H54 (cell line): Measurements from ENCODE around the gene SLC26A9.
A peak's percentile ranks its signal among the peaks of the same experiment; 100 is the strongest.

Experiments used
- DNase-seq: peaks from one replicate; pipeline ENCODE4 v3.0.0; 2011; ENCODE audit warnings: low spot score, mixed read lengths; ENCODE audit not compliant: insufficient read length
- FAIRE-seq: peaks from 3 replicates; lab custom pipeline; 2011; peaks lifted over from hg19 to GRCh38; lab: Jason Lieb, UNC
- POLR2A ChIP-seq: IDR thresholded peaks from 2 replicates; pipeline ENCODE4 v1.6.1; 2011; ENCODE audit warnings: low read depth, mild to moderate bottlenecking, low read length

SLC26A9 gene

DNA sequence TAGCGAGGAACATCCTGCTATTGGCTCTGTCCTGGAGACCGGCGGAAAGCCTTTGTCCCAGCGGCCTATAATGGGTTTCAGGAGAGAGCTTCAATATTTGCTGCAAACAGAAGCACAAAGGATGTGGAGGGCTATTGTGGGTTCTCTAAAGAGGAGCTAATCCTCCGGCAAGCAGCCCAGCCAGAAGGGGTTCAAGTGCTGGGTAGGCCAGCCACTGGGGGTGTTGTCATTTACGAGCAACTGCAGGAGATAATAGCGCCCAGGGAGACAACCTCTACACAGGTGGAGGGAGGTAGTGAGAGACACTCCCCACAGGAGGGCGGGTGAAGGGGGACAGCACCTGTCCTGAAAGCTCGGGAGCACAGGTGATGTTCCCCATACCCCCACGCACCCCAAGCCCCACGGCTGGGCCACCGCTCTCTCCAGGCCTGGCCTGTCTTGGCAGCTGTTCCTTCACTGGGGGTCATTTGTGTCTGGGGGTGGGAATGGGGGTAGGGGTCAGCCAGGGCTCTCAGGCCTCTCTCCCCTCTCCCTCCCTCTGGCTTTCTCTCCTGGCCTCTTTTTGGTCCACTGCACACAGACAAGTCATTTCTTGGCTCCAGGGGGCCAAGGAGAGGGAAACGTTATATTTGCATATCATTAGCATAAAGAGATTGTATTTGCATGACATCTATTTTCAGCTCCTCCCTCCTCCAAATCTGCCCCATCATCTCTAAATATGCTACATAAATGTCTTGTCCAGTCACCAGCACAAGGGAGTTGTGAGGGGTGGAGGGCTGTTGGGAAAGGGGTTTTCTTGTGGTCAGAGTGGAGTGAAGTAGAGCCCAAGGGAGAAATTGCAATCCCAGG lies 22.0 kb upstream of the SLC26A9 start:
- DNase-seq = no peak

DNA sequence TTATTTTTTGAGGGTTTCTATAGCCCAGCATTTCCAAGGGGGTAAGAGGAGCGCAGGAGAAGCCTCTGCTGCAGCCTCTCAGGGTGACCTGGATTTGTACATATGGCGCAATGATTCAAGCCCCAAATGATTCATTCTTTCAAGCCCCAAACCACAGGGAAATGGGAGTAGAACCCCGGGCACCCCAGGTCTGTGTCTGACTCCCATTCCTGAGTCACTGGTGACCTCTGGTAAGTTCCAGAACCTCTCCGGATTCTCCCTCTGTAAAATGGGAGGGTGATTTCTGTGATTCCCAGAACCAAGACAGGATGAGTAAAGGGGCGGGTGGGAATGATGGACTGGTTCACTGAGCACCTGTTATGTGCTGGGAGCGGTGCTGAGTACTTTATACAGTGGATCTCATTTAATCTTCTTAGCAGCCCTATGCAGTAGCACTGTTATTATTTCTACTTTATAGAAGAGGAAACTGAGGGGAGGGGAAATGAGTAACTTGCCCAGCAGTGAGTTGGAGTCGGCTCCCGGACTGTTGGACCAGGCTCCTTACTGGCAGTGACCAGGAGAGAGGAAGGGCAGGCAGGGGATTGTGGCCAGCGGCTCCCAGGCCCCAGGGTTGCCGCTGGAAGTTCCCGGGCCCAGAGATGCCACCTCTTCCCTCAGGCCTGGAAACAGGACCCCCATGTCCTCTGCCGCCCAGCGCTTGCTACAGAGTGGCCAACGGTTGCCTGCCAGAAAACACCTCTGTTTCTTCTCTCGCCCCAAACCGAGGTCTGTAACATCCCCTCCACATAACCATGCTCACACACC lies 20.3 kb upstream of the SLC26A9 start:
- DNase-seq = peak; percentile 87
- no peak for TF ChIP-seq POLR2A
- no peak for FAIRE-seq

More for the DNA sequence above, 22.0 kb upstream of the SLC26A9 start:
- TF ChIP-seq POLR2A = no peak
- no peak for FAIRE-seq

DNA sequence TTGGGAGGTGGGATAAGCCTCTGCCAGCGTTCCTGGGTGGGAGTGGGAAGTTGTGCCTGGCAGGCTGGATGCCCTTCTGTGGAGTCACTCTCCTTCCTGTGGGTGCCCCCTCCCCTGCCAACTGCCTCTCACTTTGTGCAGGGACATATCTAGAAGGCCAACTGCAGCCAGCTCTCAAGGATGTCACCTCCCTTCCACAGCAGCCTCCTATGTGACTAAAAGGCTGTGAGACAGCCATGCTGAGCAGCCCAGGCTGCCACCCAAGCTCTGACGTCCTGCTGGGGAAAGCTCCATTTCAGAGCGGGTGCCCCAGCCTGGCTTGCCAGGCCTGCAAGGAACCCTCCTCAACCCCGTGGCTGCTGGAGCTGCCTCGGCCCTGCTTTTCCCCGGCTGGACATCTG lies 19.6 kb upstream of the SLC26A9 start:
- DNase-seq = no peak
- no peak for TF ChIP-seq POLR2A
- FAIRE-seq = no peak

DNA sequence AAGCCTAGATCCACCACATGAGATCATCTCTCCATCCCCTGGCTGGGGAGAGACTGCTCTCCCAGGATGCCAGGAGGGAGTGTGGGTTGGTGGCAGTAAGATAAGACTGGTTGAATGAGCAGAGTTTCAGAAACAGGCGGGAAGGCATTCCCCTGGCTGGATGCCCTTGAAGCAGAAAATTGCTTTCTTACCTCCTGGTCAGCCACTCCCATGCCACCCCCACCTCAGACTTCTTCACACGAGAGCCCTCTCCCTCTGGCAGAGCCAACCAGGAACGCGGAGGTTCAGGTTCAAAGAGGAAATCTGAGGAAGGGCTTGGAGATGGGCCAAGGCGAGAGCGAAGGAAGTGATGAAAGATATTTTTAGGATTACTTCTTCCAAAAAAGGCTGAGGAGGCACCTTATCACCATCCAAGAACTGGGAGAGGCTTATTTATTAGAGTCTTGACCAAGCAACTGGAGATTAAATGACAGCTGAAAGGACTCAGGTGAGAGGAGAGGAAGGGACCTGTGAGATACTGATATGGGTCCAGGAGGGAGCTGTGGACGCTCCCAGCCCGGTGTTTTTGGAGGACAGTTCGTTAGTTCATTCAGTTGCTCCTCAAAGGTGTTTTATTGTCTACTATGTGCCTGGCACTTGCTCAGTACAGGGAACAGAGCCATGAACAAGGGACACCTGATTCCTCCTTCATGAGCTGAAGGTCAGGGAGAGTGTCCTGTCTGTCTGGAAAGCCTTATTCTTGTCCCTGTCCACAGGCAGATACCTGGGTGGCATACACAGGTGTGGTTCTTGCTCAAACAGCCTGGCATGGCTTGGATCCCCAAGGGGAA lies 18.9 kb upstream of the SLC26A9 start:
- DNase-seq = no peak
- no peak for TF ChIP-seq POLR2A
- FAIRE-seq = no peak

DNA sequence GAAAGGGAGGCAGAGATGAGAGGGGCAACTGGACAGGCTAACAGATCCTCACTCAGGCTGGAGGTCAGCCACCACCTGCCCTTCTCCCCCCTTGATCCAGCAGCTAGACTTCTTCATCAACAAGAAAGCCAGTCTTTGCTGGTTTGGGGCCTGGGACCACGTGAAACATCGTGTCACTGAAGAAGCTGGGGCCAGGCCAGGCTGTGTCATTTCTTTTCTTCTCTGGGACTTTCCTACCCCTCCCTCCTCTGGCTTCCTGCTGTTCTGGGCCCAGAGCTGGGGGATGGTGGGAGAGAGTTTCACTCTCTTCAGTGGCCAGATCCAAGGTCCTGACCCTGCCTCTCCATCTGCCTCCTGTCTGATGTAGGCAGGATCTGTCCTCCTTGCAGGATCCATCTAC lies 18.1 kb upstream of the SLC26A9 start:
- DNase-seq (no peak), FAIRE-seq (no peak)
- no peak for TF ChIP-seq POLR2A

DNA sequence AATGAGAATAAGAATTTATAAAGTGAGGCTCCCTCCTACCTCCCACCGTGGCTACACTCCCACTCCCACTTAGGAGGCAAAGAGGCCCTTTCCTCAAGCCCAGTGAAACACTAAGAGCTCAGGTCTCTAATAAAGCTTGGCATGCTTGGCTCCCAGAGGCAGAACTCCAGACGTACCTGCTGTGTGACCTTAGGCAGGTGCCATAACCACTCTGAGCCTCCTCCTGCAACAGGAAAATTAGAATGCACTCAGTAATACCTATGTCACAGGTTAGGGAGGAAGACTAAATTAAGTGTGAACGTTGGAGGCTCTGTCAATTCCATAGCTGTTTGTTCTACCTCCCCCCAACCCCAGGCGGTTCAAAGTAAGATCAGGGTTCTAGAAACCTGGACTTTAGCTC lies 16.5 kb upstream of the SLC26A9 start:
- FAIRE-seq (no peak), DNase-seq (no peak)
- no peak for TF ChIP-seq POLR2A

DNA sequence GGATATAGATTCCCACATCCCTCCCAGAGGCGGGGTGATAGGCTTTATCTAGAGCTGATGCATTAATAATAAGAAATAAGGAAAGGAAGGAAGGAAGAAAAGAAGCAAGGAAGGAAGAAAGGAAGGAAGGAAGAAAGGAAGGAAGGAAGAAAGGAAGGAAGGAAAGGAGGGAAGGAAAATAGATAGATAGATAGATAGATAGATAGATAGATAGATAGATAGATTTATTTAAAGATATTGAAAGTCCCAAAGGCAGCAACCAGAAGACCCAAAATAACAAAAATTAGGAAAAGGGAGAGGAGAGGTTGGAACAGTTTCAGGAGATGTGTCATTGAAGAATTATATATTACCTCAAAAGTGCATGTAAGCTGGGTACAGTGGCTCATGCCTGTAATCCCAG lies 12.2 kb upstream of the SLC26A9 start:
- no peak for DNase-seq
- TF ChIP-seq POLR2A = no peak
- FAIRE-seq = no peak

DNA sequence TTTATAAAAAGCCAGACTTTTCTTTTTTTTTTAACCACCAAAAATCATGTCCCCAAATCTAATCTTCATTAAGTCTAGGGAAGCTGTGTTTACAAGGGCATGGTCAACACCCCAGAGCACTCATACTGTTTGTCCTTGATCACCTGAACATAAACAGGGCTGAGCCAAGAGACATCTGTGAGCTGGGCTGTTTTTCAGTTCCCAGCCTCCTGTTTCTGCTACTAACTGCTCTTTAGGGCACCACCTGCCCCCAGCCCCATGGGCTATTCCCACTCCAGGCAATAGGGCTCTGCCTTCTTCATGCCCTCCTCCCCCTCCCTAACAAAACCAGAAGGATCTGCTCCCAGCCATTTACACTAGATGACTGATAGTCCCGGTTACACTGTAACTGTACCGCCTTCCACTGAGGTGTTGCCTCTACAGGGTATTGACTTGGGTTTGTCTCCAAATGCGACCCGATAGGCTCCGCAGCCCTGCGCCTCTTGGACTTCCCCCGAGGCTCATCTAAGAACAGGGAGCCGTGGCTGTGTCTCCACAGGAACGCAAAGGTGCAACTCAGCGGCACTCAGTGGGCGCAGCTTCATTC lies 11.7 kb upstream of the SLC26A9 start:
- DNase-seq = no peak
- TF ChIP-seq POLR2A = no peak
- no peak for FAIRE-seq

DNA sequence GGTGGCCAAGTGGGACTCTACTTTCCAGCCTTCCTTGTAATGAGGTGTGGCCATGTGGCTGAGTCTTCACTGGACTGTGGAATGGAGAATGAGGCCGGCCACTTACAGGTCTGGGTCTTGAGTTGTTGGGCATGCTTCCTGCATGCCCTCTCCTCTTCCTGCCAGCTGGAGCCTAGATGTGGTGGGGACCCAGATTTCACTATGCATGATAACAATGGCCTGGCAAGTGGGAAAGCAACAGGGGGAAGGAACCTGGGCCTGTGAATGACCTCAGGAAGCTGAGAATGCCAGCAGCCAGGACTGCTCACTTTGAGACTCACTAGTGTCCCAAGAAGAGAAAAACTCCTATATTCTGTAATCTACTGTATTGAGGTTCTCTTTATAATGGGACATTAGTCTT lies 8.5 kb upstream of the SLC26A9 start:
- FAIRE-seq = no peak
- DNase-seq = no peak

DNA sequence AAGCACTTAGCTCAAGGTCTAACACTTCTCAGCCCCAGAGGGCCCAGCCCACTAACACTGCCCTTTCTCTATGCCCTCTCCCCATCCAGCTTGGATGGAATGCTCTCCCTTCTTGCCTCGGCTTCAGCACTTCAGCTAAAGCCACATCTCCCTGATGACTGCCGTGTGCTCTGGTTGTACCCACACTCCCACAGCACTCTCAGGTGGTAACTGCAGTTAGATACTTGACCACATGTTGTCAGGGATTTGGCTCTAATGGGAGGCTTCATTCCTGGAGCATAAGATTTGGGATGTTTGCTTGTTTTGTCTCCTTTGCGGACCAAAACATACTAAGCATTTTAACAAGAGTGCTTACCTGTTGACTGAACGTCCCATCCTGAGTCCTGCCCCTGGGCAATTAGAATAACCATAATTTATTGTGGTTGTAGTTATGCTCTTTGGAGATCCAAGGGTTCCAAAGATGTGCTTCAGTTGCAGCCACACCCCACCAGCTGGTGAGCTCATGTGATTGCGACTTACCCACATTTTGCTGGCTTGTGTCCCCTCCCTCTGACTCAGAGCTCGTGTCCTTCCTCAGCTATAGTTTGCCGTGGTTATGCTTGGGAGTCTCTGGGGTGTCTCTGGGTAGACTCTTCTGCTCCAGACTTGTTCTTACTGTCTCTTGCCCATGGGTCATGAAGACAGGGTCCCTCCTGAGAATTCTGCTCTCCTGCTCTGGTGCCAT lies 7.7 kb upstream of the SLC26A9 start:
- DNase-seq (peak; percentile 59), FAIRE-seq (no peak)
- TF ChIP-seq POLR2A = no peak

More for the DNA sequence above, 8.5 kb upstream of the SLC26A9 start:
- TF ChIP-seq POLR2A = no peak

DNA sequence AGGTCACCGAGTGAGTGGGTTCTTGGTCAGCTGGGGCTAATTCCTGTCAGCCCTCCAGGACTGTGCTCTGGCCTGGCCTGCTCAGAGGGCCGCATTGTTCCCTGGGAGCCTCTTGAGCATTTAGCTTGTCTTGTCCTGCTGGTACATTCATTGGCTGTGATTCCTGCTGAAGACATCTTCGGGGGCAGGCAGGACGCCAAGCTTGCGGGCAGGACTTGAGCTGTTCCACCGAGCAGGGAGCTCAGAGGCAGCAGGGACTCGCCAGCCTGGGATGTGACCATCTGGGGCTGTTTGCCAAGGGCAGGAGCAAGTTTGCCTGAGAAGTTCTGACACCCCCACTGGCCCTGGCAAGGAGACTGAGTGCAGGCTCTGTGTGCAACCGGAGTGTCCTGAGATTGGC lies 7.0 kb upstream of the SLC26A9 start:
- FAIRE-seq (no peak), DNase-seq (no peak)
- no peak for TF ChIP-seq POLR2A

DNA sequence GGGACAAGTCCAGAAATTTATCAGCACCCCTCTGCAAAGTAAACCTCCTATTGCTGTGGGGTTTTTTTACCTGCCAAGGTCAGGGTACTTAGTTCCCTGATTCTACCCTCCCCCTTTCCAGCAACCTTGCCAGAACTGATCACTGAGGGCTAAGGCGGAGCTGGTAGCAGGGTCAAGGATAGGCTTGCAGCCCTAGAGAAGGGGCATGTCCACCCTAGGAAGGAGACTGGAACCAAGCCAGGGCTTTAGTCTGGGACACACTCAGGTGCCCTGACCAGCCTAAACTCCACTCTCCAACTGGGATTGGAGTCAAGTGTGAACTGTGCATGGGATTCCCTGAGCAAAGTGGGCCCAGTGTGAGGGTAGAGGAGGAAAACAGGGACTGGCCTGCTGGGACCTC lies 6.5 kb upstream of the SLC26A9 start:
- no peak for TF ChIP-seq POLR2A
- FAIRE-seq (no peak), DNase-seq (no peak)

DNA sequence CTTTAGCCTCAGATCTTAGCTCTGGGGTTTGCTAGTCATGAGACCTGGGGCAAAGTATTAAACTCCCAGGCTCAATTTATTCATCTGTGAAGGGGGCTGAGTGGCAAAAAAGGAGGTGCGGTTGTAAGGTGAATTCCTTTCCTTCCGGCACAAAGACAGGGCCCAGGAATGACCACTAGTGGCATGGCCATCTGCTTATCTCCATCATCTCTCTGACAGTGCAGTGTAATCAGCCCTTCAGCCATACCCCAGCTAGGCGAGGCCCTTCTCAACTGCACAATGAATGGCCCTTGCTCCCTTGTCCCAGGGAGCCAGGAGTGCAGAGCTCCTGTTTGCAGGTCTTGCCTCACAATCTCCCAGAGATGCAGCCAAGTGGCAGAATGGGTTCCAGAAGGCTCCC lies 5.6 kb upstream of the SLC26A9 start:
- DNase-seq (no peak), FAIRE-seq (no peak)
- TF ChIP-seq POLR2A = no peak

DNA sequence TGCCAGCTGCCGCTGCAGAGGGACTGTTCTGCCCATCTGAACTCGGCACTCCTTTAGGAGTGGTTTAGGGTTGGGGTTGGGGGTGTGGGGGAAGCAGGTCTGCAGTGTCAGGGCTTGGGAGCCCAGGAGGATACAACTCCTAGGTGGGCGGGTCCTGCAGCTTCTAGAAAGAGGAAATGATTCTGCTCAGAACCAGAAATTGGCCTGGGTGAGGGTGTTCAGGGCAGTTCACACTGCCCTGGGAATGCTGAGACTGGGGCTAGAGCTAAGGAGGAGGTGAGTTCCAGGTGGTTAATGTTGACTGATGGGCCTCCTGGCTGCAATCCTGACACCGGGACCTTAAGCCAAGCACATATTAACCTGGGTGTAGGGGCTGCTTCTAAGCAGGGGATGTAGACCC lies 4.8 kb upstream of the SLC26A9 start:
- no peak for DNase-seq
- no peak for TF ChIP-seq POLR2A
- no peak for FAIRE-seq
